HG03097 (cell line): ENCODE results near the gene HACD1.
"Not testable (repeated sequence)": the region's sequence is repeated elsewhere in the genome, so short reads cannot be mapped to it uniquely, and the experiment has no call there.

Experiments used
- ATAC-seq: cut with Tn5 transposase; IDR thresholded peaks from one replicate; pipeline ENCODE4 v1.9.1; 2021; ENCODE audit not compliant: unreplicated experiment, low FRiP score

HACD1 gene

GRCh38 chr10:17587321-17587720 is 29.9 kb downstream of the HACD1 start:
- ATAC-seq, result not testable (repeated sequence)

GRCh38 chr10:17586821-17587234 is 30.3 kb downstream of the HACD1 start:
- ATAC-seq, result peak; percentile 64

- peak; percentile 75 for ATAC-seq
Observed at GRCh38 chr10:17585016-17585415, 32.2 kb downstream of the HACD1 start.

- ATAC-seq, result no peak
Observed at GRCh38 chr10:17580885-17581284, 36.3 kb downstream of the HACD1 start.

- ATAC-seq, result no peak
Observed at GRCh38 chr10:17578603-17579002, 38.6 kb downstream of the HACD1 start.

- no peak for ATAC-seq
Observed at GRCh38 chr10:17576768-17577167, 40.4 kb downstream of the HACD1 start.

- no peak for ATAC-seq
Observed at GRCh38 chr10:17564911-17565310, 52.3 kb downstream of the HACD1 start.

GRCh38 chr10:17563452-17563851 is 53.7 kb downstream of the HACD1 start:
- ATAC-seq, result no peak

- ATAC-seq, result no peak
Observed at GRCh38 chr10:17562614-17563013, 54.6 kb downstream of the HACD1 start.

- ATAC-seq, result no peak
Observed at GRCh38 chr10:17561111-17561510, 56.1 kb downstream of the HACD1 start.

- ATAC-seq, result no peak
Observed at GRCh38 chr10:17557459-17557858, 59.7 kb downstream of the HACD1 start.

GRCh38 chr10:17548770-17549169 is 68.4 kb downstream of the HACD1 start:
- no peak for ATAC-seq

- ATAC-seq, result no peak
Observed at GRCh38 chr10:17548162-17548561, 69.0 kb downstream of the HACD1 start.

GRCh38 chr10:17547060-17547459 is 70.1 kb downstream of the HACD1 start:
- no peak for ATAC-seq

- ATAC-seq, result no peak
Observed at GRCh38 chr10:17544465-17544864, 72.7 kb downstream of the HACD1 start.
